Liver (tissue), 9 donors: ENCODE measurements around the gene ZMPSTE24. TPM values are rescaled to one million over a fixed set of nuclear protein-coding genes. Genes with fewer than 3 reads are reported as not detected.

Experiments
- DNase-seq: peaks from one replicate; pipeline ENCODE4 v3.0.0-alpha.2; 2017; ENCODE audit warnings: low spot score
- H3K27ac ChIP-seq, 2 donors: one replicate each; pipeline ENCODE4 v1.7.0; 2013; ENCODE audit warnings: inconsistent platforms in 2 of 2, low read length in 2 of 2, control low read depth in 1 of 2, low read depth in 1 of 2, mild to moderate bottlenecking in 1 of 2
- H3K27me3 ChIP-seq, 4 donors: one replicate each; pipeline versions ENCODE4 v1.6.1 to v1.7.0; 2013; ENCODE audit warnings: low read length in 3 of 4, inconsistent platforms in 1 of 4, mild to moderate bottlenecking in 1 of 4, moderate library complexity in 1 of 4; ENCODE audit not compliant: control insufficient read depth in 4 of 4, insufficient read depth in 4 of 4
- H3K36me3 ChIP-seq, 4 donors: one replicate each; pipeline versions ENCODE4 v1.6.1 to v1.7.0; 2013; ENCODE audit warnings: low read length in 3 of 4, mild to moderate bottlenecking in 3 of 4, low read depth in 1 of 4, moderate library complexity in 1 of 4; ENCODE audit not compliant: control insufficient read depth in 4 of 4, insufficient read depth in 3 of 4
- H3K4me1 ChIP-seq, 4 donors: one replicate each; pipeline versions ENCODE4 v1.6.1 to v1.7.0; 2013; ENCODE audit warnings: low read length in 3 of 4, mild to moderate bottlenecking in 3 of 4, moderate library complexity in 1 of 4; ENCODE audit not compliant: control insufficient read depth in 4 of 4, insufficient read depth in 4 of 4
- H3K4me3 ChIP-seq, 3 donors: one replicate each; pipeline versions ENCODE4 v1.6.1 to v1.7.0; 2013; ENCODE audit warnings: low read length in 3 of 3, control low read depth in 1 of 3, low read depth in 1 of 3, mild to moderate bottlenecking in 1 of 3
- H3K9ac ChIP-seq, 2 donors: one replicate each; pipeline ENCODE4 v1.7.0; 2013; ENCODE audit warnings: low read length in 2 of 2, mild to moderate bottlenecking in 2 of 2, moderate library complexity in 2 of 2, control low read depth in 1 of 2, low read depth in 1 of 2
- H3K9me3 ChIP-seq, 4 donors: one replicate each; pipeline versions ENCODE4 v1.6.1 to v1.7.0; 2013; ENCODE audit warnings: low read length in 3 of 4; ENCODE audit not compliant: control insufficient read depth in 4 of 4
- ATF3 ChIP-seq: IDR thresholded peaks from 2 replicates; pipeline ENCODE4 v1.6.1; 2016; ENCODE audit warnings: antibody characterized with exemption
- CTCF ChIP-seq: fragments of 150-350 bp; IDR thresholded peaks from 2 replicates; pipeline ENCODE4 v1.5.1; 2017; ENCODE audit warnings: improper control_type of control experiment, low read depth, low read length; ENCODE audit not compliant: missing input control
- EGR1 ChIP-seq, 2 donors: IDR thresholded peaks; 2 replicates each; pipeline ENCODE4 v1.6.1; 2016 to 2018; ENCODE audit warnings: antibody characterized with exemption in 2 of 2, low read depth in 2 of 2
- FOXA1 ChIP-seq: IDR thresholded peaks from 2 replicates; pipeline ENCODE4 v1.6.1; 2016; ENCODE audit warnings: antibody characterized with exemption
- FOXA2 ChIP-seq: IDR thresholded peaks from 2 replicates; pipeline ENCODE4 v1.6.1; 2016; ENCODE audit warnings: antibody characterized with exemption
- GABPA ChIP-seq, 2 donors: IDR thresholded peaks in 1 of 2; conservative IDR thresholded peaks in 1 of 2; 2 replicates each; pipeline ENCODE4 v1.6.1; 2016; ENCODE audit warnings: antibody characterized with exemption in 2 of 2, mild to moderate bottlenecking in 1 of 2, moderate library complexity in 1 of 2
- HNF4A ChIP-seq, 2 donors: conservative IDR thresholded peaks; 2 replicates each; pipeline ENCODE4 v1.6.1; 2016; ENCODE audit warnings: antibody characterized with exemption in 2 of 2, mild to moderate bottlenecking in 2 of 2
- HNF4G ChIP-seq: IDR thresholded peaks from 2 replicates; pipeline ENCODE4 v1.6.1; 2016; ENCODE audit warnings: antibody characterized with exemption
- JUND ChIP-seq, 2 donors: IDR thresholded peaks; 2 replicates each; pipeline ENCODE4 v1.6.1; 2016; ENCODE audit warnings: antibody characterized with exemption in 2 of 2
- NR2F2 ChIP-seq: IDR thresholded peaks from 2 replicates; pipeline ENCODE4 v1.6.1; 2016; ENCODE audit warnings: antibody characterized with exemption
- RAD21 ChIP-seq, 2 donors: IDR thresholded peaks; 2 replicates each; pipeline ENCODE4 v1.6.1; 2016; ENCODE audit warnings: antibody characterized with exemption in 2 of 2, mild to moderate bottlenecking in 2 of 2
- REST ChIP-seq: IDR thresholded peaks from 2 replicates; pipeline ENCODE4 v1.6.1; 2016; ENCODE audit warnings: antibody characterized with exemption, mild to moderate bottlenecking
- RXRA ChIP-seq, 2 donors: IDR thresholded peaks; 2 replicates each; pipeline ENCODE4 v1.6.1; 2017 to 2018; ENCODE audit warnings: antibody characterized with exemption in 2 of 2, mild to moderate bottlenecking in 1 of 2
- SP1 ChIP-seq: IDR thresholded peaks from 2 replicates; pipeline ENCODE4 v1.6.1; 2018; ENCODE audit warnings: antibody characterized with exemption, mild to moderate bottlenecking
- TAF1 ChIP-seq: conservative IDR thresholded peaks from 2 replicates; pipeline ENCODE4 v1.6.1; 2016; ENCODE audit warnings: antibody characterized with exemption, mild to moderate bottlenecking
- YY1 ChIP-seq: IDR thresholded peaks from 2 replicates; pipeline ENCODE4 v1.6.1; 2016; ENCODE audit warnings: antibody characterized with exemption, mild to moderate bottlenecking
- WGBS: extraction: QIAGEN DNeasy Blood & Tissue Kit; methylation state at CpG from one replicate; pipeline ENCODE4 v1.1.7; 2013; 5-methylcytosine and 5-hydroxymethylcytosine counted together
- polyA plus RNA-seq, 2 donors: library from polyadenylated mRNA; stranded (reverse) in 1 of 2; unstranded in 1 of 2; fragments of 200-250 nt in 1 of 2; fragments of >200 nt in 1 of 2; fragmentation: Nextera tagmentation in 1 of 2; extraction: Ambion mirVana in 1 of 2; gene quantifications; one replicate each; pipeline versions ENCODE4 v1.2.1 to v1.2.3, GENCODE V29; 2013 to 2015
- total RNA-seq, 2 donors: library from RNA; depleted of rRNA; stranded (reverse); fragments of >200 nt; gene quantifications; one replicate each; pipeline ENCODE4 v1.2.3, GENCODE V29; 2014
- TF ChIP-seq, protein P1 (sequence below): IDR thresholded peaks from 2 replicates; pipeline ENCODE4 v1.6.1; 2016; ENCODE audit warnings: antibody characterized with exemption
- TF ChIP-seq, protein P2 (sequence below): IDR thresholded peaks from 2 replicates; pipeline ENCODE4 v1.6.1; 2016; ENCODE audit warnings: antibody characterized with exemption
- donor health status: healthy.
- donor health status: healthy.
- donor health status: healthy.
- donor health status: healthy.
- donor health status: healthy.

ZMPSTE24 gene
- total and polyA plus RNA-seq, 4 donors: 17.3 to 40.1 (median 22.6) TPM

DNA sequence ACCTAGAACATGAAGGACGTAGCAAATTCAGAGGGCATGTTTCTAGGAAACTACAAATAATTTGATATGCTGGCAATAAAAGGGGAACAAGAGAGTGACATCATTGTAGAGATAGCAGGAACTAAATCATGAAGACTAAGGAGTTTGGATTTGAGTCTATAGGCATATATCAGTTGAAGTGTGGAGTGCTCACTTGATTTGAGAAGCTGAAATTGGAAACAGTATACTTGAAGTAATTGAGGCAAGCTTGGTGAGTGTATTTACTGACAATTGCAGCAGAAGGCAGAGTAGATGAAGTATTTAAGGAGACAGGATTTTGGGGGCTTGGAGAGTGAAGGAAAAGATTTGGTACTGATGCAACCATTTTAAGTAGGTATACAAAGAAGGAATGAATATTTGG is 16.7 kb upstream of the ZMPSTE24 start:
- no peak for DNase-seq
- no peaks in the 10 kb centered on the region for H3K27me3 ChIP-seq
- H3K36me3 ChIP-seq: peaks cover 0 to 17% (median 8%) of the 10 kb centered on the region in 4 donors
- H3K4me3 ChIP-seq: no peak overlapping the region
- no peaks in the 10 kb centered on the region for H3K9me3 ChIP-seq
- H3K4me1 ChIP-seq: no peaks in the 10 kb centered on the region
- 86% methylated on average over 1 of the region's 1 CpG for WGBS
- H3K27ac ChIP-seq: no peak overlapping the region
- TF ChIP-seq, protein P1, sequence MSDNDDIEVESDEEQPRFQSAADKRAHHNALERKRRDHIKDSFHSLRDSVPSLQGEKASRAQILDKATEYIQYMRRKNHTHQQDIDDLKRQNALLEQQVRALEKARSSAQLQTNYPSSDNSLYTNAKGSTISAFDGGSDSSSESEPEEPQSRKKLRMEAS: no peak
- TF ChIP-seq HNF4G: no peak
- TF ChIP-seq REST: no peak
- no peak for TF ChIP-seq RAD21 (IDR thresholded peaks at IDR 0.05)
- TF ChIP-seq JUND (IDR thresholded peaks at IDR 0.05): no peak
- TF ChIP-seq FOXA1: no peak
- no peak for TF ChIP-seq YY1
- no peak for TF ChIP-seq EGR1 (IDR thresholded peaks at IDR 0.05; ENCODE audit: low read depth in 2 of 2)
- TF ChIP-seq GABPA (IDR thresholded peaks at IDR 0.05 in 1 of 2, conservative IDR thresholded peaks at IDR 0.05 in 1 of 2): no peak
- no peak for TF ChIP-seq TAF1
- no peak for TF ChIP-seq HNF4A (conservative IDR thresholded peaks at IDR 0.05)
- no peak overlapping the region for H3K9ac ChIP-seq

DNA sequence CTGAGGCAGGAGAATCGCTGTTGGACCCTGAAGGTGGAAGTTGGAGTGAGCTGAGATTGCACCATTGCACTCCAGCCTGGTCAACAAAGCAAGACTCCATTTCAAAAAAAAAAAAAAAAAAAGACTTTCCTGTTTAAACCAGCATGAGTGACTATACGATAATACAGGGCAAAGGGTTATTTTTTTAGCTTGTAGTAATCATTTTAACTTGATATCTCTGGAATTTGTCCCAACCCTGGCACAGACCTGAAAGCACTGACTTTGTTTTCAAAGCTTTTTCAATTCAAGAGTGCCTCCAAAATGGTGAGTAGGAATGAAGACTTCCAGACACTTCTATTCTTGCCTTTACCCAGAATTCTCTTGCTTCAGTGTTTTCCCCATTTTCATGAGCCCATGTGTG is 14.7 kb upstream of the ZMPSTE24 start:
- no peaks in the 10 kb centered on the region for H3K4me1 ChIP-seq
- 44% methylated on average over 2 of the region's 2 CpGs for WGBS
- no peak for TF ChIP-seq FOXA2
- no peak for TF ChIP-seq FOXA1
- no peak for TF ChIP-seq YY1
- no peak for TF ChIP-seq REST
- TF ChIP-seq NR2F2: no peak
- TF ChIP-seq GABPA (IDR thresholded peaks at IDR 0.05 in 1 of 2, conservative IDR thresholded peaks at IDR 0.05 in 1 of 2): no peak
- no peak for TF ChIP-seq CTCF
- no peak for TF ChIP-seq RAD21 (IDR thresholded peaks at IDR 0.05)
- no peak for TF ChIP-seq JUND (IDR thresholded peaks at IDR 0.05)
- TF ChIP-seq HNF4A (conservative IDR thresholded peaks at IDR 0.05): no peak
- TF ChIP-seq ATF3: no peak
- no peak for TF ChIP-seq SP1
- no peak for TF ChIP-seq HNF4G
- TF ChIP-seq, protein P2, sequence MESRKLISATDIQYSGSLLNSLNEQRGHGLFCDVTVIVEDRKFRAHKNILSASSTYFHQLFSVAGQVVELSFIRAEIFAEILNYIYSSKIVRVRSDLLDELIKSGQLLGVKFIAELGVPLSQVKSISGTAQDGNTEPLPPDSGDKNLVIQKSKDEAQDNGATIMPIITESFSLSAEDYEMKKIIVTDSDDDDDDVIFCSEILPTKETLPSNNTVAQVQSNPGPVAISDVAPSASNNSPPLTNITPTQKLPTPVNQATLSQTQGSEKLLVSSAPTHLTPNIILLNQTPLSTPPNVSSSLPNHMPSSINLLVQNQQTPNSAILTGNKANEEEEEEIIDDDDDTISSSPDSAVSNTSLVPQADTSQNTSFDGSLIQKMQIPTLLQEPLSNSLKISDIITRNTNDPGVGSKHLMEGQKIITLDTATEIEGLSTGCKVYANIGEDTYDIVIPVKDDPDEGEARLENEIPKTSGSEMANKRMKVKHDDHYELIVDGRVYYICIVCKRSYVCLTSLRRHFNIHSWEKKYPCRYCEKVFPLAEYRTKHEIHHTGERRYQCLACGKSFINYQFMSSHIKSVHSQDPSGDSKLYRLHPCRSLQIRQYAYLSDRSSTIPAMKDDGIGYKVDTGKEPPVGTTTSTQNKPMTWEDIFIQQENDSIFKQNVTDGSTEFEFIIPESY: no peak
- TF ChIP-seq, protein P1: no peak
- TF ChIP-seq RXRA (IDR thresholded peaks at IDR 0.05): no peak
- H3K4me3 ChIP-seq: no peak overlapping the region
- H3K36me3 ChIP-seq: peaks cover 0 to 2% (median 0%) of the 10 kb centered on the region in 4 donors
- H3K27ac ChIP-seq: no peak overlapping the region
- DNase-seq: no peak
- H3K9ac ChIP-seq: no peak overlapping the region
- H3K9me3 ChIP-seq: no peaks in the 10 kb centered on the region
- no peaks in the 10 kb centered on the region for H3K27me3 ChIP-seq
